OCI-LY3 (cell line): ENCODE data around the gene LRP1B.

Experiments
- H2AFZ ChIP-seq: fragments of 200-600, 300-600 bp; shearing (Covaris generic); 2 replicates; pipeline ENCODE4 v1.6.0; 2014; ENCODE audit warnings: antibody characterized with exemption, low read depth, low read length
- H3K27ac ChIP-seq: fragments of 200-600, 300-600 bp; sonication (generic); 2 replicates; pipeline ENCODE4 v1.5.1; 2014; ENCODE audit warnings: mild to moderate bottlenecking, low read length, moderate library complexity, mixed read lengths
- H3K27me3 ChIP-seq: fragments of 200-600, 300-600 bp; sonication (generic); 2 replicates; pipeline ENCODE4 v1.6.1; 2014; ENCODE audit warnings: low read depth, low read length, mixed read lengths
- H3K36me3 ChIP-seq: fragments of 200-600, 300-600 bp; sonication (generic); replicated peaks from 2 replicates; pipeline ENCODE3; 2014; ENCODE audit warnings: low read depth, low read length, mixed read lengths
- H3K4me1 ChIP-seq: fragments of 300-600, 200-600 bp; sonication (generic); 2 replicates; pipeline ENCODE4 v1.6.1; 2014; ENCODE audit warnings: low read length, mixed read lengths
- H3K4me2 ChIP-seq: fragments of 200-600, 300-600 bp; sonication (generic); 2 replicates; pipeline ENCODE4 v1.6.1; 2014; ENCODE audit warnings: low read length, mixed read lengths
- H3K4me3 ChIP-seq: fragments of 300-600, 200-600 bp; sonication (generic); 2 replicates; pipeline ENCODE4 v1.5.1; 2014; ENCODE audit warnings: antibody characterized with exemption, mild to moderate bottlenecking, low read length, moderate library complexity
- H3K79me2 ChIP-seq: fragments of 300-600, 200-600 bp; shearing (Covaris generic); 2 replicates; pipeline ENCODE4 v1.6.1; 2014; ENCODE audit warnings: mild to moderate bottlenecking, low read length, mixed read lengths
- H3K9ac ChIP-seq: fragments of 300-600, 200-600 bp; shearing (Covaris generic); 2 replicates; pipeline ENCODE4 v1.6.0; 2014; ENCODE audit warnings: mild to moderate bottlenecking, low read length, moderate library complexity
- H3K9me3 ChIP-seq: fragments of 200-600, 300-600 bp; shearing (Covaris generic); 2 replicates; pipeline ENCODE4 v1.6.1; 2014; ENCODE audit warnings: low read length, mixed read lengths; ENCODE audit not compliant: insufficient read depth
- H4K20me1 ChIP-seq: fragments of 200-600, 300-600 bp; sonication (generic); 2 replicates; pipeline ENCODE4 v1.6.1; 2016; ENCODE audit warnings: low read length, mixed read lengths; ENCODE audit not compliant: insufficient read depth
- CTCF ChIP-seq: fragments of 200-600, 300-600 bp; sonication (generic); IDR thresholded peaks from 2 replicates; pipeline ENCODE4 v1.5.1; 2014; ENCODE audit warnings: antibody characterized with exemption, low read length, low read depth
- EZH2phosphoT487 ChIP-seq: fragments of 200-600 bp; shearing (Covaris generic); IDR thresholded peaks from 2 replicates; pipeline ENCODE4 v1.6.1; 2018; ENCODE audit warnings: antibody characterized with exemption, mixed run types, low read depth

The LRP1B gene

GRCh38 chr2:141496810-141497209 lies 634.0 kb downstream of the LRP1B start:
- Histone ChIP-seq H3K4me2 (no peak overlapping the region), H4K20me1 (no peaks in the 10 kb centered on the region), H3K4me3 (no peak overlapping the region), H2AFZ (no peak overlapping the region), H3K36me3 (no peaks in the 10 kb centered on the region), H3K79me2 (no peaks in the 10 kb centered on the region), H3K4me1 (peaks cover 7% of the 10 kb centered on the region), H3K27me3 (no peaks in the 10 kb centered on the region), H3K27ac (no peak overlapping the region), H3K9me3 (no peaks in the 10 kb centered on the region), H3K9ac (no peak overlapping the region)
- TF ChIP-seq EZH2phosphoT487 (no peak), CTCF (no peak)

DNA sequence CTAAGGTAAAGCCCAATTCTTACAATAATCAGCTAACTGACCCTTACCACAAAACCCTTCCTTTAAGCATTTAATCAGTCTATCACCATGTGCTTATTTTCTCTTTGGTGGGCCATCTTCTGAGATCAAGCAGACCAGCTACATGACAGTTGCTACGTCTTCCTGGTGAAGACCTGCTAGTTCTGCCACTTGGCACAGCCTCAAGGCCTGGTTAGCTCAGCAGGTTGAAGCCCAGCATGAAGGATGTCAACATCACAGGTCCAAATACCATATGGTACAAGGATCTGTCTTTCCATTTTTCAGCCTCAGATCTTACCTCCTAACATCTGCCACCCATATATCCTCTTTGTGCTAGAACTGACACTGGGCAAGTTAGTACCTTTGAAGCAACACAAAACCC lies 636.9 kb downstream of the LRP1B start:
- no peaks in the 10 kb centered on the region for H3K27me3 ChIP-seq
- H3K9ac ChIP-seq: no peak overlapping the region
- H2AFZ ChIP-seq: no peak overlapping the region
- no peaks in the 10 kb centered on the region for H3K9me3 ChIP-seq
- no peaks in the 10 kb centered on the region for H3K79me2 ChIP-seq
- H3K4me3 ChIP-seq: no peak overlapping the region
- H4K20me1 ChIP-seq: no peaks in the 10 kb centered on the region
- no peak overlapping the region for H3K4me2 ChIP-seq
- no peaks in the 10 kb centered on the region for H3K36me3 ChIP-seq
- H3K4me1 ChIP-seq: peaks cover 7% of the 10 kb centered on the region
- no peak overlapping the region for H3K27ac ChIP-seq
- TF ChIP-seq CTCF: no peak
- no peak for TF ChIP-seq EZH2phosphoT487

- Histone ChIP-seq H3K4me2 (no peak overlapping the region), H2AFZ (no peak overlapping the region), H3K4me3 (no peak overlapping the region), H3K79me2 (no peaks in the 10 kb centered on the region), H3K27me3 (no peaks in the 10 kb centered on the region), H3K27ac (no peak overlapping the region), H3K9ac (no peak overlapping the region), H4K20me1 (no peaks in the 10 kb centered on the region), H3K36me3 (no peaks in the 10 kb centered on the region), H3K9me3 (no peaks in the 10 kb centered on the region), H3K4me1 (peaks cover 7% of the 10 kb centered on the region)
- TF ChIP-seq CTCF (no peak), EZH2phosphoT487 (no peak)
Measured at GRCh38 chr2:141492816-141493215, 638.0 kb downstream of the LRP1B start.

DNA sequence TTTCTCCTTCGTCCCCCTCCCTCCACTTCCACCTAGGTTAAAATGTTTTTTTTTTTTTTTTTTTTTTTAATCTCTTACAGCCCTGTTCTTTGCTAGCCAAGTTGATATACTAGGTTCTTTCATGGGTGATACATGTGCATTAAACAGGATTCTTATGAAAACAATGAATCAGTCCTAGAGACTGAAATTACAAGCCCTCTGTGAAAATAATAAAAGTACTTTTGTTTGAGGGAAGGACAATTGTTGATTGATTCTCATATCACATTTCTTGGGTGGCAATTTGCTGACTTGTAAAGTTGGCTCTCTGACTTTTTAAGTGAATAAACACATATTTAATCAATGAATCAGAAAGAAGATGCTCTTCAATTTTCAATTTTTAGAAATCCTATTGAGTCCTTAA lies 639.9 kb downstream of the LRP1B start:
- Histone ChIP-seq H3K27ac (no peak overlapping the region), H3K9ac (no peak overlapping the region), H3K79me2 (no peaks in the 10 kb centered on the region), H3K4me2 (no peak overlapping the region), H2AFZ (no peak overlapping the region), H3K27me3 (no peaks in the 10 kb centered on the region), H3K4me3 (no peak overlapping the region), H3K4me1 (no peaks in the 10 kb centered on the region), H4K20me1 (no peaks in the 10 kb centered on the region), H3K9me3 (no peaks in the 10 kb centered on the region), H3K36me3 (no peaks in the 10 kb centered on the region)
- TF ChIP-seq CTCF (no peak), EZH2phosphoT487 (no peak)
